ENCODE results near the gene GREB1.
A peak's percentile ranks its signal among the peaks of the same experiment; 100 is the strongest.

Gene GREB1

GRCh38 chr2:11630855-11631254 is 97.0 kb downstream of the GREB1 start:
- no peak for TF ChIP-seq ZBTB7A (IDR thresholded peaks at IDR 0.05; ENCODE audit: low read depth)
- no peak for TF ChIP-seq CREB1 (IDR thresholded peaks at IDR 0.05; ENCODE audit: low read depth)
- TF ChIP-seq NFIC (IDR thresholded peaks at IDR 0.05): peak; percentile 18; the same call in 1 of the 2 replicates
- TF ChIP-seq RAD21 (IDR thresholded peaks at IDR 0.05; ENCODE audit: low read depth): no peak
- no peak for TF ChIP-seq USF1 (IDR thresholded peaks at IDR 0.05)
- TF ChIP-seq FOXM1 (IDR thresholded peaks at IDR 0.05; ENCODE audit: borderline replicate concordance, low read depth): no peak
- TF ChIP-seq, protein P1, sequence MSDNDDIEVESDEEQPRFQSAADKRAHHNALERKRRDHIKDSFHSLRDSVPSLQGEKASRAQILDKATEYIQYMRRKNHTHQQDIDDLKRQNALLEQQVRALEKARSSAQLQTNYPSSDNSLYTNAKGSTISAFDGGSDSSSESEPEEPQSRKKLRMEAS (IDR thresholded peaks at IDR 0.05): no peak
- no peak for TF ChIP-seq REST (IDR thresholded peaks at IDR 0.05; ENCODE audit: low read depth)
- peak; percentile 51 for TF ChIP-seq TCF12 (IDR thresholded peaks at IDR 0.05; ENCODE audit: low read depth)
- peak; percentile 86 for TF ChIP-seq TEAD4 (IDR thresholded peaks at IDR 0.05)
- 0 out of 2 replicates have a peak, but pooled peaks have one; percentile 29 for TF ChIP-seq EP300 (IDR thresholded peaks at IDR 0.05; ENCODE audit: borderline replicate concordance)
- 0 out of 2 replicates have a peak, but pooled peaks have one; percentile 3 for TF ChIP-seq CEBPB (IDR thresholded peaks at IDR 0.05)
- no peak for TF ChIP-seq TAF1 (IDR thresholded peaks at IDR 0.05; ENCODE audit: low read depth)
- no peak for TF ChIP-seq YY1 (IDR thresholded peaks at IDR 0.05; ENCODE audit: low read depth)
- TF ChIP-seq EGR1 (IDR thresholded peaks at IDR 0.05): no peak

- no peak for TF ChIP-seq CREB1 (IDR thresholded peaks at IDR 0.05; ENCODE audit: low read depth)
- no peak; the same call in 1 of the 2 replicates for TF ChIP-seq TCF12 (IDR thresholded peaks at IDR 0.05; ENCODE audit: low read depth)
- no peak for TF ChIP-seq FOXM1 (IDR thresholded peaks at IDR 0.05; ENCODE audit: borderline replicate concordance, low read depth)
- no peak for TF ChIP-seq CEBPB (IDR thresholded peaks at IDR 0.05)
- TF ChIP-seq ZBTB7A (IDR thresholded peaks at IDR 0.05; ENCODE audit: low read depth): no peak
- peak; percentile 64; the same call in 1 of the 2 replicates for TF ChIP-seq NFIC (IDR thresholded peaks at IDR 0.05)
- TF ChIP-seq TEAD4 (IDR thresholded peaks at IDR 0.05): no peak
- no peak for TF ChIP-seq EGR1 (IDR thresholded peaks at IDR 0.05)
- no peak for TF ChIP-seq REST (IDR thresholded peaks at IDR 0.05; ENCODE audit: low read depth)
- no peak for TF ChIP-seq YY1 (IDR thresholded peaks at IDR 0.05; ENCODE audit: low read depth)
- TF ChIP-seq EP300 (IDR thresholded peaks at IDR 0.05; ENCODE audit: borderline replicate concordance): no peak; the same call in 1 of the 2 replicates
- TF ChIP-seq USF1 (IDR thresholded peaks at IDR 0.05): peak; percentile 54; the same call in 1 of the 2 replicates
- TF ChIP-seq TAF1 (IDR thresholded peaks at IDR 0.05; ENCODE audit: low read depth): no peak
- TF ChIP-seq RAD21 (IDR thresholded peaks at IDR 0.05; ENCODE audit: low read depth): no peak
- TF ChIP-seq, protein P1 (IDR thresholded peaks at IDR 0.05): peak; percentile 72; the same call in 1 of the 2 replicates
Observed at GRCh38 chr2:11631462-11631861, 97.6 kb downstream of the GREB1 start.

- TF ChIP-seq TEAD4 (IDR thresholded peaks at IDR 0.05) (no peak), CEBPB (IDR thresholded peaks at IDR 0.05) (no peak), RAD21 (IDR thresholded peaks at IDR 0.05; ENCODE audit: low read depth) (no peak), ZBTB7A (IDR thresholded peaks at IDR 0.05; ENCODE audit: low read depth) (no peak), EGR1 (IDR thresholded peaks at IDR 0.05) (no peak), EP300 (IDR thresholded peaks at IDR 0.05; ENCODE audit: borderline replicate concordance) (no peak), NFIC (IDR thresholded peaks at IDR 0.05) (no peak), TCF12 (IDR thresholded peaks at IDR 0.05; ENCODE audit: low read depth) (no peak), TAF1 (IDR thresholded peaks at IDR 0.05; ENCODE audit: low read depth) (no peak), FOXM1 (IDR thresholded peaks at IDR 0.05; ENCODE audit: borderline replicate concordance, low read depth) (no peak), YY1 (IDR thresholded peaks at IDR 0.05; ENCODE audit: low read depth) (no peak), USF1 (IDR thresholded peaks at IDR 0.05) (no peak), CREB1 (IDR thresholded peaks at IDR 0.05; ENCODE audit: low read depth) (no peak), REST (IDR thresholded peaks at IDR 0.05; ENCODE audit: low read depth) (no peak)
- TF ChIP-seq, protein P1 (IDR thresholded peaks at IDR 0.05): no peak
Observed at GRCh38 chr2:11633923-11634478, 100.2 kb downstream of the GREB1 start.
